IPS-11a (cell line): ENCODE measurements around the gene ATP6V1G2.
"Not testable (repeated sequence)": the region's sequence is repeated elsewhere in the genome, so short reads cannot be mapped to it uniquely, and the experiment has no call there.

Experiments
- H3K4me3 ChIP-seq: one replicate; pipeline ENCODE4 v1.5.1; 2013; ENCODE audit warnings: low read depth, low read length, control low read depth

Gene ATP6V1G2

DNA sequence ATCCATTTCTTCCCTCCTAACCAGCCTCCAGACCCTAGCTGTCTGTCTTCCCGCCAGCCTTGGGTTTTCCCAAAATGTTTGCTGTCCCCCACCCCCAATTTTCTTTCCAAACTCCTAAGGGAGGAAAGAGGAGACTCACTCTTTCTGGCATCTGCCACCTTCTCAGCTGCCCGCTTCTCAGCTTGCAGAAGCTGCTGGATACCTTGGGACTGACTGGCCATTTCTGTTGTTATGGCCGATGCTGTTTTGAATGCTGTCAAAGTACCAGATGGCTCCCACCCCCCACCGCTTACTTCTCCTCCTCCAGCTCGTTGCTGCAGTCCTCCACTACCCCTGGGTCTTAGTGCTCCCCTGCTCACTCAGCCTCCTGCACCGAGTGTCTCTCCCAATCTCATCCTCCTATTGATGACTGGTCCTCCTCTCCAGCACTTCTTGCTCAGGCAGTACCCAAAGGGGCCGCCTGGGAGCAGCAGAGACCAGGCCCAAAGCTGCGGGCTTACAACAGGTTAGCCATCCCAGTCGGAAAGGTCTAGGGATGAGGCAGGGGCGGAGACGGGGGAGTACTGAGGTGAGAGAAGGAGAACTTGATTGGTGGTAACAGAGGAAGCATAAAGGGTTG is at the start of gene ATP6V1G2:
ATP6V1G2 (minus strand) TSS at position 270 of the 619 bp plus-strand sequence; CDS start at position 221, 49 bp downstream.
- H3K4me3 ChIP-seq, result peak within 1 kb of the TSS; percentile 57

DNA sequence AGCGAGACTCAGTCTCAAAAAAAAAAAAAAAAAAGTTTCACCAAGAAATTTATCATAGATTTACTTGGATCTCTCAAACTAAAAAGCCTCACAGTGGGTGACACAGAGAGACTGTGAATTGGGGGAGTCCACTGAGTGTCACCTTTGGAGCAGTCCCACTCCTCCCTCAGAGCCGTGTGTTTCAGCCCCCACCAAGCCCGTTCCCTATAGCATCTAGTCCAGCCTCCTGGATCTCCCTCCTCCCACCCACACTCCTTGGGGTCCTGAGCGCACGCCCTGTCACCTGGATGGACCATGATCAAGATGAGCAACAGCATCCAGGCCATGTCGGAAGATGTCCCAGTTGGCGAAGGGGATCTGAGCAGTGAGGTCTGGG is 46.0 kb upstream of the ATP6V1G2 start:
- H3K4me3 ChIP-seq, result no peak overlapping the region

DNA sequence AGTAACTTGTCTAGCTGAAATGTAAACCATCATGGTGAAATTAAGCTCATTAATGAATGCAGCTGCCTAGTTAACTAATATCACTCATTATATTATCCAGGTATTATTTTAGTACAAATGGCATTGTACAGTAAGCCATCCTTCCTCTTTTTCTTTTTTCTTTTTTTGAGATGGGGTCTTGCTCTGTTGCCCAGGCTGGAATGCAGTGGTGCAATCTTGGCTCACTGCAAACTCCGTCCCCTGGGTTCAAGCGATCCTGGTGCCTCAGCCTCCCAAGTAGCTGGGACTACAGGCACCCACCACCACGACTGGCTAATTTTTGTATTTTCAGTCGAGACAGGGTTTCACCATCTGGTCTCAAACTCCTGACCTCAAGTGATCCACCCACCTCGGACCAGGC is 44.3 kb upstream of the ATP6V1G2 start:
- H3K4me3 ChIP-seq, result not testable (repeated sequence)

DNA sequence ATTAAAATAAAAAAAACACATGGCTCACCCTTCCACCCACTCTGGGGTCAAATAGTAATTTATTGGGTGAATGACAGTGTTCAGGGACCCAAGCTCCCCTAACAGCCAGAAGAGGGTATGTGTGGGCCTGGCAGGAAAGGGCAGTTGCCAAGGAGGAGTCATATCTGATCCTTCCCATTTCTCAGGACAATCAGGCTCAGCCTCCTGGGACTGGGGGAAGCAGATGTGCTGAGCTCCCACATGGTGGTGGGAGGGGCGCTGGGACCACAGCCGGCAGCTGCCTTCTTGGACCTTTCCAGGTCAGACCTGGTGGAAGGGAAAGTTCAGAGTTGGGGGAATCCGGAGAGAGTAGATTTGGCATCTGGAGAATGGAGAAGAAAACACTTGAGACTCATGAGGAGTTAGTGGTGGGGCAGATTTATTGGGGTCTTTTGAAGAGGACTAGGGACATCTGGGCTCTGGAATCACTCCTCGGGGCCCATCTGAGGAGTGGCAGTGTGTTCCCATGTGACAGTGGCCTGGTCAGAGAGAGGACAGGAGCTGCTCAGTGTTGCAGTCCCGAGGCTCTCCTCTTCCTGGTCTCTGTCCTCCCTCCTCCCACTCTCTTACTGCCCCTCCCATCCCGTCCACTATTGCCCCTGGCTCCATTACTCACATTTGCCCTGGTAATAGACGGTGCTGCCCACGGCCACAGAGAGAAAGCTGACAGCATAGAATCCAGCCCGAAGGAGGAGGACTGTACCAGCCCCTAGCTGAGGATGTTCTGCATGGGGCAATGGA is 42.7 kb upstream of the ATP6V1G2 start:
- no peak overlapping the region for H3K4me3 ChIP-seq

DNA sequence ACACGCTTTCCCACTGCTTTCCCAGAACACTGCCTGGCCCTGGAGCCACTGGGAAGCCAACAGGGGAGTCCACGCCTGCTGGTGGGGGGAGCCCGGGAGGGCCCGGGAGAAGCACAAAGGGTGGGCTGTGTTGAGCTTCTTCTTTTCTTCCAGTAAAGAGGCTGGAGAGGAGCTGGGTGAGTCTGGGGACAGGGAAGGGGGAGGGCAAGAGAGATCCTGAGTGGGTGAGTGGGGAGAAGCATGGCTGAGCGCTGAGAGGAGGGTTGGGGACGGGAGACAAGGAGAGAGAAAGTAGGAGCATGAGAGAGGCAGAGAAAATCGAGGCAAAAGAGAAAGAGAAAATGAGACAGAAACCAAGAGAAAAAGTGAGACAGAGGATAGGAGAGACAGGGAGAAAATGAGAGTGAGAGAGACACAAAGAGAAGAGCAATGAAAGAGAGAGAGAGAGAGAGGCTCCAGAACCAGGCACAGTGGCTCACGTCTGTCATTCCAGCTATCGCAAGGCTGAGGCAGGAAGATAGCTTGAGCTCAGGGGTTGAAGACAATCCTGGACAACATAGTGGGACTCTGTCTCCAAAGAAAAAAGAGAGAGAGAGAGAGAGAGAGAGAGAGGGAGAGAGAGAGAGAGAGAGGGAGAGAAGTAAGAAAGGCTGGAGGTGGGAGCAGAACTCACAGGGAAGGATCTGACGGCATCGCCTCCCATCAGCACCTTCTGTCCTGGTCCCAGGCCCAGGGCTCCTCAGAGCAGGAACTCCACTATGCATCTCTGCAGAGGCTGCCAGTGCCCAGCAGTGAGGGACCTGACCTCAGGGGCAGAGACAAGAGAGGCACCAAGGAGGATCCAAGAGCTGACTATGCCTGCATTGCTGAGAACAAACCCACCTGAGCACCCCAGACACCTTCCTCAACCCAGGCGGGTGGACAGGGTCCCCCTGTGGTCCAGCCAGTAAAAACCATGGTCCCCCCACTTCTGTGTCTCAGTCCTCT is 41.7 kb upstream of the ATP6V1G2 start:
- no peak overlapping the region for H3K4me3 ChIP-seq

DNA sequence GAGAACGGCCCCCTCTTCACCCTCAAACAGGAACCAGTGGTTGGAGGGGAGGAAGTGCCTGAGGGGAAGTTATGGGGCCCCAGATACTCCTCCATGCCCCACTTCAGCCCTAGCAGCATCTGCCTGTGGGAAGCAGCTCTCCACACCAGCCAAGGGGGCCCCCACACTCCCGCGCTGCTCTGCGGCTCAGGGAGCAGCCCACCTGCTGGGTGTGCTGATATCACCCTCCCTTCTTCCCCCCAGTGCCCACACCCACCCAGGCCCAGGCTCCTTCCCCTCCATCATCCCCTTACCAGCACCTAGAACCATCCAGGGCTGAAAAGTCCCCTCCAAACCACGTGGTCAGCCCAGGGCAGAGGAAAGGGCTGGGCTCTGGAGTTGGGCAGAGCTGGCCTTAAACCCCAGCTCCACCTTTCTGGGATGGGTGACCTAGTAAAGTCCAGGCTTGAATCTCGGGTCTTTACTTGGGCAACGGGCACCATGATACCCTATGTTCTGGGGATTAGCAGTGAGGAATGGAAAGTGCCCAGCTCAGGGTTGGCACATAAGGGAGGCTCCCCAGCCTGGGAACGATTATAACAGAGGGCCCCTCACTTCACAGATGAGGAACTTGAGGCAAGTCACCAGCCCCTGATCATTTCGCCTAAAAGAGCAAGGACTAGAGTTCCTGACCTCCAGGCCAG is 40.3 kb upstream of the ATP6V1G2 start:
- no peak overlapping the region for H3K4me3 ChIP-seq

DNA sequence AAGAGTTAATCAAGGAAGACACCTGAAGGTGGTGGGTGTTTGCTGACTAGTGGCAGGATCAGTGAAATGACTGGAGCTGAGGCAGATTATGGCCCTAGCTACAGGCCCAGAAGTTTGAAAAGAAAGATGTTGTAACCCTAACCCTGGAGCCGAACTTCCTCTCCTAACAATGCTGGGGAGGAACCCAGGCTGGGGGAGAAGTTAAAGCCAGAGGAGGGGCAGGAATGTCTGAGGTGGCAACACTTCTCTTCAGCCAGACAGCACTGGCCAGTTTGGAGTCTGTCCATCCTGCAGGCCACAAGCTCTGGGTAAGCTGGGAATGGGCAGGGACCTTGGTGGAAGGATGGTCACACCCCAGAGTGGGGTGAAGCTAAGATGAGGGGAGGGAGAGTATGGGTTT is 39.6 kb upstream of the ATP6V1G2 start, which contains the start of gene LST1:
LST1 (plus strand) TSS at position 270 of the 400 bp plus-strand sequence. CDS start 1,023 bp downstream, outside the sequence.
- no peak within 1 kb of the TSS for H3K4me3 ChIP-seq

DNA sequence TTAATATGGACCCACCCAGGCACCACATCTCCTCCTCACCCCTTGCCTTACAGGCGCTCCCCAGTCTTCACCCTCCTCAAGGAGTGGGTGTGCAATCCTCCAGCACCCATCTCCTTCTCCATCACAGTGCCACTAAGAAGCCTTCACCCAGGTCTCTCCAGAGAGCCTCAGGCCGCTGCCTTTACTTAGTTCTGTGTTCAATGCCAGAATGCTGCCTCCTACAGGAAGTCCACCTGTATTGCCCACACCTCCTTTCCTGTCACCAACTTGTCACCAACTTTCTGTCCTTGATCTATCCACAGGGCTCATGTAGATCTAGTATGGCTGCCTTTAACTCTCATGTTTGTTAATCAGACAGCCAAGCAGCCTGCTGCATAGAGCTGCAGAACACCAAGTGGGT is 39.1 kb upstream of the ATP6V1G2 start:
- H3K4me3 ChIP-seq, result no peak overlapping the region

DNA sequence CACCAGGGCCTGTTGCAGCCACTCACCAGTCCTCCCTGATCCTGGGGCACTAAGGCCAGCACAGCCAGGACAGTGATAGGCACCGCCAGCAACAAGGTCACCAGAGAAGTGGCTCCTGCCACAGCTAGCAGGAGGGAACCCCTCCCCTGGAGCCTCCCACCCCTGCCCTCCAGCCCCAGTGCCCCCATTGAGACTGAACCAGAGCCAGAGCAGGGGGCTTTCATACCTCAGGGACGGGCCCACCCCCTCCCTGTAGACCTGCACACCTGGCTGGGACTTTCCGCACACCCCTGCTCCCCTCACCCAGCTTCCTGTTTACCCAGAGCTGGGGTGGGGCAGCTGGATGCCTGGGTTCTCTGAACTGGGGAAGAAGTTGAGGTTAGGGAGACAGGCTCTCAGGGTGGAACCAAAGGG is 35.8 kb upstream of the ATP6V1G2 start, which contains the start of gene LTB:
LTB (minus strand) TSS at position 195 of the 414 bp plus-strand sequence; CDS start at position 188, 7 bp downstream.
- H3K4me3 ChIP-seq, result peak within 1 kb of the TSS; percentile 82

DNA sequence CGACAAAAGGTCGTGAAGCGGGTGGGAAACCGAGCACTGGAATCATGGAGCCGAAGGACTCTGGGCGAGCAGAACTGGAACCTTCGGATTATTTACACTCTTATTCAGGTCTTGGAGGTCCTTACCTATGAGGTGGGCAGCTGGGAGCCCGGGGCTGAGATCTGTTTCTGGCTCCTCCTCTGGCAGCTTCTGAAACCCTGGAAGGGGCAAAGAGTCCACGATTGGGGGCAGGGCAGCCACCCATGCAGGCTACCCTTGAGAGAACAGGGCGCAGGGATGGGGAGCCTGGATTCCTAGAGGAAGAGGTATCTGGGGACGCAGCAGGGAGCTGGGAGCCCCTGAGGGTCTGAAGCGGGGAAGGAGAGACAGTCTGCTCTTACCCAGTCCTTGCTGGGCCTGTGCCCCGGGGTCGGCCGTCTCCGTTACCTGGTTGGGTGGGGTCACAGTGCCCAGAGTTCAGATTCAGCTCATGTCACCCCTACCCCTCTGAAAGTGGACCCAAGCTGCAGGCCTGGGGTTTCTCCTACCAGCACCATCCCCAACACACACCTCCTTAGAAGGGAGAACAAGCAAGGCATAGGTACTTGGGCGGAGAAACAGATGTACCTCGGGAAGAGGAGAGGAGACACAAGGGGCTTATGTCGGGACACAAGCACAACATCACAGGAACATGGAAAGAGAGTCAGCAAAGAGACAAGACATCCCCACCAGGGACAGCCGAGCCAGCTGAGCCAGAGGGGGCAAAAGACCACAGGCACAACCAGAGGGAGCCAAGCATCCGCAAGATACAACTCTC is 35.2 kb upstream of the ATP6V1G2 start:
- peak overlapping the region; percentile 82 for H3K4me3 ChIP-seq

DNA sequence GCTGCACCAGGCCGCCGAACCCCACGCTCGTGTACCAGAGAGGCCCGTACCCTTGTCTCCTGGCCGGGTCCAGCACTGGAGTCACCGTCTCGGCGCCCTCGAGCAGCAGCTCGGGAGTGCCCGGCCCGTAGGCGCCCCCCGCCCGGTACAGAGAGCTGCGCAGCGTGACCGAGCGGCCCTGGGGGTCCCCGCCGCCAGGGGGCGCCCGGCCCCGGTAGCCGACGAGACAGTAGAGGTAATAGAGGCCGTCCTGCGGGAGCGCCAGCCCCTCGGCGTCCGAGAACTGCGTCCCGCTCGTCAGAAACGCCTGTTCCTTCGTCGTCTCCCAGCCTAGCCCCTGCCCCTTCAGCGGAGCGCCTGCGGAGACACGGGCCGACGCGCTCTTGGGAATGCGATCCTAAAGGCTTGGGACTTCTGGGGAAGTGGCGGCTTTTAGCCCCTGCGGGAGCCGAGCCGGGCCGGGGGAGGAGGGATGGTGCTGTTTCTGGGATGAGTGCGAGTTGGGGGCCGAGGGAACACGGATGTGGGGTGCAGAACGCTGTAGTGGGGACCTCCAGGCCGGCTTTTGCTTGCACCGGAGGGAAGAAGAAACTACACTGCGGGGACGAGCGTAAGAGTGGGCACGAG is 34.5 kb upstream of the ATP6V1G2 start:
- peak overlapping the region; percentile 82 for H3K4me3 ChIP-seq

DNA sequence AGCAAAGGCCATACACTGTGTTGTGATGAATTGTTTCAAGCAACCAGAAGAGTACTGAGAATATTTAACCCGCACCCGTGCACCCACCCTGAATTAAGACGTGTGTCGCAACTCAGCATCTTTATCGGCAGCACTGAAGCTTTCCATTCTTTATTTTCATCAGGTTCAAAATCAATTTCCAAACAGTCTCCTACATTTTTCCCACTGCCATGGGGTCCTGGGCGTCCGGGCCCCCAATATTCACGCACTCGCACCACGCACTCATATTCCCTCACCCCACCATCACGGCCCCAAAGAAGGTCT is 34.0 kb upstream of the ATP6V1G2 start:
- H3K4me3 ChIP-seq, result peak overlapping the region; percentile 82

DNA sequence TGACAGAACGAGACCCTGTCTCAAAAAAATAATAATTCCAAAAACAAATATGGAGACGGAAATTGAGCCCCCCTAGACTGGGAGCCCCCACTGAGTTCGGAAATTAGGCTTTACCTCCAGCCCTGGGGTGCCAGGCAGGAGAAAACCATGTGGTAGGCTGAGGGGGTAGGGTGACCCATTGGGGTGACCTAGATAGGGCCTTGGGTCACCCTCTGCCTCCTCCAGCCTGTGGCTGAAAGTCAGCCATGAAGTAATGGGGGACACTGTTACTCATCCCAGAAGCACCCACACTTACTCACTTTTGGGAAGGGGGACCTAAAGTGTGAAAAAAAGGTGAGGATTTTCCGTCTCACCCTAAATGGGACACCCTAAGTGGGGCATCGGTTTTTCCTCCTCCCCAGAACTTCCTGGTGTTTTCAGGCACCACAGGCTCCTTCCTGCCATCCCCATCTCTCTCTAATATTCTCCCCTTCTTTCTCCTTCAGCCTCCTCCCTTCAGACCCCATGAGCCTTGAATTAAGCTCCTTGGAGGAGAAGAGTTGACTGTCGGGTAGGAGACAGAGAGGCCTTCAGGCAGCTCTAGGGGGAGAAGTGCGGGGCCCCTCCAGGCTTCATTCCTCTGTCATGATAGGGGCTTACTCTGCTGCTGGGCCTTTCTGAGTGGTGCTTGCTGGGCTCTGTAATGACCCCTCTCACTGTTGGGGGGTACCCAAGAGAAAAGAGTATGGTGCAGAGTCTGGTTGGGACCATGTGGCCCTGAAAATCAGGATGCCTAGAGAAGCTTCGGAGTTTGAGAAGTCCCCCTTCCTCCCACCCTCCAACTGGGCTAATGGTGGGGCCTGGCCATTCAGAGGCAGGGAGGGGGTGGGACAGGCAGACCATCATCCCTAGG is 33.4 kb upstream of the ATP6V1G2 start:
- H3K4me3 ChIP-seq, result no peak overlapping the region

DNA sequence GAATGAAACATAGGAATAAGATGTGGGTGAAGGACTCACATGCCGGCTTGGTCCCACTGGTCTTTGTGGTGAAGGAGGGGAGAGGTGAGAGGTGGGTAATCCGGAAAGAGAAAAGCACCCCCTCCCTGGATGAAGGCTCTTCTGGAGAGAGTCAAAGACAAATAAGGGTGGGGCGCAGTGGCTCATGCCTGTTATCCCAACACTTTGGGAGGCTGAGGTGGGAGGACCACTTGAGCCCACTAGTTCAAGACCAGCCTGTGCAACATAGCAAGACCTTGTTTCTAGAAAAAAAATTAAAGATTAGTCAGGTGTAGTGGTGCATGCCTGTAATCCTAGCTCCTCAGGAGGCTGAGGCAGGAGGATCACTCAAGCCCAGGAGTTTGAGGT is 32.7 kb upstream of the ATP6V1G2 start:
- H3K4me3 ChIP-seq, result no peak overlapping the region

DNA sequence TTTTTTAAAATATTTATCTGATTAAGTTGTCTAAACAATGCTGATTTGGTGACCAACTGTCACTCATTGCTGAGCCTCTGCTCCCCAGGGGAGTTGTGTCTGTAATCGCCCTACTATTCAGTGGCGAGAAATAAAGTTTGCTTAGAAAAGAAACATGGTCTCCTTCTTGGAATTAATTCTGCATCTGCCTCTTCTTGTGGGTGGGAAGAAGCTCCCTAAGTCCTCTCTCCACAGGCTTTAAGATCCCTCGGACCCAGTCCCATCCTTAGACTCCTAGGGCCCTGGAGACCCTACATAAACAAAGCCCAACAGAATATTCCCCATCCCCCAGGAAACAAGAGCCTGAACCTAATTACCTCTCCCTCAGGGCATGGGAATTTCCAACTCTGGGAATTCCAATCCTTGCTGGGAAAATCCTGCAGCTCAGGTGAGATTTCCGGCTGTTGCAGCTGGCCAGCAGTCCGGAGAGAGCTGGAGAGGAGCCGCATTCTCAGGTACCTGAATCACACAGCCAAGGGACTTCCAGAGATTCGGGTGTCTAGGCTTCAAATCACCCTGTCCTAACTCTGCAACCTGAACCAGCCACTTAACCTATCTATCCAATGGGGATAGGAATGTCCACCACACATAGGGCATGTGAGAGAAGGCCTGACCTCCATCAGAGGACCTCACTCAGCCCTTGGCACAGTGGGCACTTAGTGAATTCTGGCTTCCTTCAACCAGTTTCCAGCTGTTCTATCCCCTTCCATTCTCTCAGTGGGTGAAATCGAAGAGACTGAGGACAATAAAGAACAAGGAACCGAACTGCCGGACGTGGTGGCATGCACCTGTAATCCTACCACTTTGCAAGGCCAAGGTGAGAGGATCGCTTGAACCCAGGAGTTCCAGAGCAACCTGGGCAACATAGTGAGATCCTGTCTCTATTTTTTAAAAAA is 32.0 kb upstream of the ATP6V1G2 start:
- no peak overlapping the region for H3K4me3 ChIP-seq

DNA sequence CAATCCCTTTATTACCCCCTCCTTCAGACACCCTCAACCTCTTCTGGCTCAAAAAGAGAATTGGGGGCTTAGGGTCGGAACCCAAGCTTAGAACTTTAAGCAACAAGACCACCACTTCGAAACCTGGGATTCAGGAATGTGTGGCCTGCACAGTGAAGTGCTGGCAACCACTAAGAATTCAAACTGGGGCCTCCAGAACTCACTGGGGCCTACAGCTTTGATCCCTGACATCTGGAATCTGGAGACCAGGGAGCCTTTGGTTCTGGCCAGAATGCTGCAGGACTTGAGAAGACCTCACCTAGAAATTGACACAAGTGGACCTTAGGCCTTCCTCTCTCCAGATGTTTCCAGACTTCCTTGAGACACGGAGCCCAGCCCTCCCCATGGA is 31.2 kb upstream of the ATP6V1G2 start:
- no peak overlapping the region for H3K4me3 ChIP-seq

DNA sequence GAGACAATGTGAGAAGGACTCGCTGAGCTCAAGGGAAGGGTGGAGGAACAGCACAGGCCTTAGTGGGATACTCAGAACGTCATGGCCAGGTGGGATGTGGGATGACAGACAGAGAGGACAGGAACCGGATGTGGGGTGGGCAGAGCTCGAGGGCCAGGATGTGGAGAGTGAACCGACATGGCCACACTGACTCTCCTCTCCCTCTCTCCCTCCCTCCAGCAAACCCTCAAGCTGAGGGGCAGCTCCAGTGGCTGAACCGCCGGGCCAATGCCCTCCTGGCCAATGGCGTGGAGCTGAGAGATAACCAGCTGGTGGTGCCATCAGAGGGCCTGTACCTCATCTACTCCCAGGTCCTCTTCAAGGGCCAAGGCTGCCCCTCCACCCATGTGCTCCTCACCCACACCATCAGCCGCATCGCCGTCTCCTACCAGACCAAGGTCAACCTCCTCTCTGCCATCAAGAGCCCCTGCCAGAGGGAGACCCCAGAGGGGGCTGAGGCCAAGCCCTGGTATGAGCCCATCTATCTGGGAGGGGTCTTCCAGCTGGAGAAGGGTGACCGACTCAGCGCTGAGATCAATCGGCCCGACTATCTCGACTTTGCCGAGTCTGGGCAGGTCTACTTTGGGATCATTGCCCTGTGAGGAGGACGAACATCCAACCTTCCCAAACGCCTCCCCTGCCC is 30.6 kb upstream of the ATP6V1G2 start:
- H3K4me3 ChIP-seq, result no peak overlapping the region
